Measurements from ENCODE around the gene CHM. TPM values are rescaled to one million over a fixed set of nuclear protein-coding genes. Genes with fewer than 3 reads are reported as not detected.
A peak's percentile ranks its signal among the peaks of the same experiment; 100 is the strongest.

Gene CHM
- total RNA-seq, 1 donor from 2014 or later: 13.7 TPM

DNA sequence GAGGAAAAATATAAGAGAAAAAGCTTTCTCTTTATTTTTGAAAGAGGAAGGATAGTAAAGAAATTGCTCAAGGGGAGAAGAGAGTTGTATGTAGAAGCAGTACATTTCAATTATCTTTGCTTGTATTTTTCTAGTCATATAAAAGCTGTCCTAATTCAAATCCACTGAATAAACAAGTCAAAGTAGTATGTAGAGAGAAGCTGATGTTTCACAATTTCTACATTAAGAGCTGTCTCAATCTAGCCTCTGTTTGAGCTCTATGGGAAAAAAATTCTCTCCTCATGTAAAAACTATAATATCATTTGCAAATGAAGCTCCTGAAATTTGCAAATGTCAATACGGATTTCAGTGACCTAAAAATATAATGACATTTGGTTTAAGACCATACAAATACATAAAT is 52.6 kb downstream of the CHM start:
- Histone ChIP-seq H3K27me3 (ENCODE audit: control insufficient read depth, insufficient read depth, low read length) (no peaks in the 10 kb centered on the region), H3K4me3 (ENCODE audit: low read depth, low read length) (no peak overlapping the region), H3K36me3 (ENCODE audit: control insufficient read depth, insufficient read depth, low read length) (no peaks in the 10 kb centered on the region)
- no peak for DNase-seq (ENCODE audit: low read depth)
- no peak for TF ChIP-seq CTCF (IDR thresholded peaks at IDR 0.05; ENCODE audit: insufficient read depth, low read length, severe bottlenecking)
- FAIRE-seq: no peak

GRCh38 chrX:85994228-85994627 is 53.1 kb downstream of the CHM start:
- Histone ChIP-seq H3K27me3 (ENCODE audit: control insufficient read depth, insufficient read depth, low read length) (no peaks in the 10 kb centered on the region), H3K4me3 (ENCODE audit: low read depth, low read length) (no peak overlapping the region), H3K36me3 (ENCODE audit: control insufficient read depth, insufficient read depth, low read length) (no peaks in the 10 kb centered on the region)
- FAIRE-seq: no peak
- no peak for TF ChIP-seq CTCF (IDR thresholded peaks at IDR 0.05; ENCODE audit: insufficient read depth, low read length, severe bottlenecking)
- no peak for DNase-seq (ENCODE audit: low read depth)

DNA sequence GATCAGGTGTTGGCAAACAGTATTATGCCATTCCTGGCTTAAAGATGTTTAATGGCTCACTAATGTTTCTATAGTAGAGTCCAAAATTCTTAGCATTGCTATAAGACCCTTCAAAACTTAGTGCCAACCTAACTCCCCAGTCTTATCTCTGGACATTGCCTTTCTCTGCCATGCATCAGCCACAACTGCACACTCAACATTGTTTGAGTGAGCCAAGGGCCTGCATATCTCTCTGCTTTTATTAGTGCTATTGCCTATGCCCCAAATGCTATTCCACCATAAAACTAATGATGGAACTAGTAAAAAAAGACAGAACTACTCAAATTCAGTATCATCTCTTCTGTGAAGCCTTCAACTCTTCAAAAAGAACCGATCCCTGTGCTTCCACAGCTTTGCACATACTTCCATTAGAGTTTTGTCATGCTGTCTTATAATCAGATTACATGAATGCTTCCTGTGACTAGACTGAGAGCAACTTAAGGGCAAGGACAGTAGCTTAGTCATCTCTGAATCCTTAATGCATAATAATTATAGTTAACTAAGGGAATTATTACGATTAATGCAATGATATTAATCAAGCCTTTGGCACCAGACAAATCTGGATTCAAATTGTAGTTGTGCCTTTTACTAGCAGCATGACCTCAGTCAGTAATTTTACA is 53.7 kb downstream of the CHM start:
- Histone ChIP-seq H3K4me3 (ENCODE audit: low read depth, low read length) (no peak overlapping the region), H3K27me3 (ENCODE audit: control insufficient read depth, insufficient read depth, low read length) (no peaks in the 10 kb centered on the region), H3K36me3 (ENCODE audit: control insufficient read depth, insufficient read depth, low read length) (no peaks in the 10 kb centered on the region)
- FAIRE-seq (no peak), DNase-seq (ENCODE audit: low read depth) (peak; percentile 28)
- no peak for TF ChIP-seq CTCF (IDR thresholded peaks at IDR 0.05; ENCODE audit: insufficient read depth, low read length, severe bottlenecking)

DNA sequence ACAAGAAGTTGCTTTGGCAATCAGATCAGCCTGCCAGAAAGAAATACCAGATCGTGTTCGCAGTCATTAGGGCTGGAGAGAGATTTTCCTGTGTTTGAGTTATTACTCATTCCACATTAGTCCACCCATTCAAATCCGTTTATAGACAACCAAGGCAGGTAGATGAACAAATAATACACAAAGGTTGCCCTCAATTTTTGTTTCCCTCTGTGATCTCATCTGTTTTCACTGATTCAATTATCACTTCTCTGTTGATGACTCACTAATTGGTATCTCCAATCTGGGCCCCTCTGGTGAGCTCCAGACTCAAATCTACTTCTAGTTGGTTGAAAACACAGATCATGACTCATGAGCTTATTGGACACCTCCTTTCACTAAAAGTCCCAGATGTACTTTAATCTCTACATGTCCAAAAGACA is 54.5 kb downstream of the CHM start:
- peak; percentile 77 for DNase-seq (ENCODE audit: low read depth)

GRCh38 chrX:85988353-85988752 is 59.0 kb downstream of the CHM start:
- FAIRE-seq (no peak), DNase-seq (ENCODE audit: low read depth) (no peak)
- no peaks in the 10 kb centered on the region for H3K27me3 ChIP-seq (ENCODE audit: control insufficient read depth, insufficient read depth, low read length)
- H3K36me3 ChIP-seq (ENCODE audit: control insufficient read depth, insufficient read depth, low read length): no peaks in the 10 kb centered on the region
- H3K4me3 ChIP-seq (ENCODE audit: low read depth, low read length): no peak overlapping the region
- no peak for TF ChIP-seq CTCF (IDR thresholded peaks at IDR 0.05; ENCODE audit: insufficient read depth, low read length, severe bottlenecking)

More for the DNA sequence above, 54.5 kb downstream of the CHM start:
- no peak for TF ChIP-seq CTCF (IDR thresholded peaks at IDR 0.05; ENCODE audit: insufficient read depth, low read length, severe bottlenecking)
- Histone ChIP-seq H3K36me3 (ENCODE audit: control insufficient read depth, insufficient read depth, low read length) (no peaks in the 10 kb centered on the region), H3K27me3 (ENCODE audit: control insufficient read depth, insufficient read depth, low read length) (no peaks in the 10 kb centered on the region), H3K4me3 (ENCODE audit: low read depth, low read length) (no peak overlapping the region)
- FAIRE-seq: no peak

DNA sequence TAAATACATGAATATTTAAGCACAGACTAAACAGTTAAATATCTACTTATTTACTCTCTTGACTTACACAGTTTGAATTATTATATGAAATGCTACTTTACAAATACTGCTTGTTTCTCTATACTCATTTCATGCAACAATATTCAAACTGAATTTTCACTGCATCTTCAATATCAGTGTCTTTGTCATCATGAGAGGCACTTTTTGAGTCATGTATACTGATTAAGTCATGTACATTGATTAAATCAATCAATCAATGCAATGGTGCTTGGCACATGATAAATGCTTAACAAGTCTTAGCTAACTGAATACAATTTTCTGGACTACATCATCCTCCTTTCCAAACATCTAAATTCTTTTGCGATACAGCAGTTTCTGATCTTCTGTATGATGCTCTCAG is 67.1 kb downstream of the CHM start:
- DNase-seq (ENCODE audit: low read depth) (no peak), FAIRE-seq (no peak)
- H3K27me3 ChIP-seq (ENCODE audit: control insufficient read depth, insufficient read depth, low read length): no peaks in the 10 kb centered on the region
- no peaks in the 10 kb centered on the region for H3K36me3 ChIP-seq (ENCODE audit: control insufficient read depth, insufficient read depth, low read length)
- H3K4me3 ChIP-seq (ENCODE audit: low read depth, low read length): no peak overlapping the region
- TF ChIP-seq CTCF (IDR thresholded peaks at IDR 0.05; ENCODE audit: insufficient read depth, low read length, severe bottlenecking): no peak
